Middle frontal gyrus (tissue), 1 donor: ENCODE measurements around the gene DCUN1D3.

Experiments
- DNase-seq: peaks from one replicate; pipeline ENCODE4 v3.0.0-alpha.2; 2015; ENCODE audit warnings: low spot score; ENCODE audit errors: extremely low spot score

DCUN1D3 gene

DNA sequence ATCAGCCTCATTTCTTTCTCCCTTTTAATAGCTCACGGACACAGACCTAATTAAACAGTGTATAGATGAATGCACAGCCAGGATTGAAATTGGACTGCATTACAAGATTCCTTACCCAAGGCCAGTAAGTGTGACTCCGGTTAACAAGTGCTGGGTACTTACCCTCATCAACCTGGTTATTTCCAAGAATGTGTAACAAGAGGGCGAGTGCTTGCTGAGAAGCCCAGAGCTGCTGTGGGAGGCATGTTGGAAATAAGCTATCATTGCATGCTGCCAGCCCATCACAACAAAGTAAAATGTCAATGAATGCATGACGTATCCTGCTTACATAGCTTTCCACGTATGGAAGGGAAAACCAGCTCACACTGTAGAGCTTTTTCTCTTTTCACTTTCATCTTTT lies 19.9 kb upstream of the DCUN1D3 start:
- no peak for DNase-seq

DNA sequence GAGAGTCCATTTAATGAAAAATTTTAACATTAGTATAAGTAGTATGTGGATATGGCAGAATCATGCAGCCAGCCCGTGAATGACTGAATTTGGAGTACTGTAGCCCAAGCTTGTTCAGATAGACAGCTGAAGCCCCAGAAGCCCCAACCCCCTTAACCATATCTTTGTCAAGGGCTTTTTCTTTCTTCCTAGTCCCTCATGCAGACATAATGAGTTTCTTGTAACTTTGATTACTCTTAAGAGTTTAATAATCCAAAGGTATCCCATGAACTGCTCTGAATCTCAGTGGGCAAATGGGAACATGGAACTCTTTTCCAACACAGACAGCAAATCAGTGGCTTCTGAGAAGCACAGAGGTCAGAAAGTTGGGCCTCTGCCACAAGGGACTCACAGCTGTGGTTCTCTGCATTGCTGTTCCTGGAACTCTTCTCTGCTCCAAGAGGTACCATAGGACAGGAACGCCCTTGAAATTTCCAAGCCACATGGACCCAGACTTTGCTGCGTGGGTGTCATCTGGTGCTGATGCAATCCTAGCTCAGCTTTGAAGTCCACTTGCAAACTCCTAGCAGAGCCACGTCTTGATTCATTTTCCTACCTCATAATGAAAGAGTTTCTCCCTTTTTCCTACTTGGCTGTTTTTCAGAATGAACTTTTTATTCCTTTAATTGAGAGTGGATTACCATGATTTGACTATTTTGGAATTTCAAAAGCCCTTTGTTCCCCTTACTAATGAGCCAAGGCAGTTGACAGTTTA lies 18.5 kb upstream of the DCUN1D3 start:
- no peak for DNase-seq

DNA sequence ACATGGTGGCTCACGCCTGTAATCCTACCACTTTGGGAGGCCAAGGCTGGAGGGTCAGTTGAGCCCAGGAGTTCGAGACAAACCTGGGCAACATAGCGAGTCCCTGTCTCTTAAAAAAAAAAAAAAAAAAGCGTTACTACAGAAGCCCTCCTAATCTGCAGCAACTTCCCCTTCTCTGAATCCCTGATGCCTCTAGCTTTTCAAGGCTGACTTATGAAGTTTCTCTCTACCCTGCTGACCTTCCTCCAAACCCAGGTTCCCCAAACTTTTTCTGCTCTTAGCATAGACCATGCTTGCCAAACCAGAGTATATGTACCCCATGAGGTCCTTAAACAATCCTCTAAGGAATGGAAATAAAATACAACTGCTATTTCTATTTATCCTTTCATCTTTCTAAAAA lies 16.8 kb upstream of the DCUN1D3 start:
- DNase-seq, result no peak

DNA sequence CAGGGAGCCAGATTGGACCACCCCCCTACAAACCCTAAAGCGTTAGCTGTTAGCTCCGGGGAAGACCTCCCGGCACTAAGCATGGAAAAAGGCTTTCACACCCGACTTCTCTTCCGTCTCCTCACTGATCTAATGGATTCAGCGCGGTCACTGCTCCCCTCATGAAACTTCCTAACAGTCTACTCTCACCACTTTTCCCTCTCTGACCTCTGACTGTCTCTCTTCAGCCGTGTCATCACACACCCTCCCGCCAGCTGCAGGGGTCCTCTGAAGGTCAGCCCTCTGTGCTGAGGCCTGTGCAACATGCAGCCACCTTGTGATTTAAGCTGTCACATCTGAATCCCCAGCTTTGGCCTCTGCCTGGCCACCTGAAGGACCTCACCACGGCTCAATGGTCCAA lies 16.1 kb upstream of the DCUN1D3 start:
- DNase-seq, result no peak

DNA sequence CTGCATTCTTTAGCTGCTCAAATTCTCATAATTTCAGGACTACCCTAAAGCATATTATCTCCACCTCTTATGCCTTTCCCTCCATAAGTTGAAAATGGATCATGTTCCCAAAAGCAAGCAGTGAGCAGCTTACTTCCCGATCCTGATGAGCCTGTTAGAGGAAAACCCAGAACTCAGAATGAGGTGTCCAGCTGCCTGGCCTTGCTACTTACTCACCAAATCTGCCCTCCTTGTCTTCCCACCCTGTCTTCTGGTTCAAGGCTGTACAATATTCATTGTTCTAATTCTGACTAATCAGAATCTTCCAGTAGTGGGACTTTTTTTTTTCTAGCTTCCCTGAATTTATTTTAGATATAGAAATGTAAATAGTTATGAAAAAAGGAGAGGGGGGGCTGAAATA lies 11.2 kb upstream of the DCUN1D3 start:
- no peak for DNase-seq

DNA sequence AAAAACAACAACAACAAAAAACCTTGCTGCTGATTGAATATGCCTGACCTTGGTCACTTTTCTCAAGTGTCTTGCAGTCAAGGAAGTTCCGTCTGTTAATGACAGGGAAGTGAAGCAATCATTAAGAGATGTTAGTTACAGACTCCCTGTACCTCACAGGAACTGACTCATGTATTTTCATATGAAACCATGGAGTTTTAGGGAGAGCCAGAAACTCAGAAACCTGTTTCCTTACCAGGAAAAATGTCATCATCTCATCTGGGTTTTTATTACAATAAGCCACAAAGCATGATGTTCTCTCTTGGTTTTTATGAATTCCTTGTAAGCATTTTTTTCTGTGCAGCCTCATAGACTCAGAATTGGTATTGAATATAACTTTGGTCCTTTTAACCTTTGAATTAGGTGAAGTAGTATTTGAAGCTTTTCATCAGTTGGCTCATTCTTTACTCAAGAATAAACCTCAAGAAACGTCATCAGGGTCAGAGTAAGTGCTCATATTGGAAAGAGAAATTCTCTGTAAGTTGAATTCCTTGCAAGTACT lies 10.7 kb upstream of the DCUN1D3 start:
- DNase-seq, result no peak

DNA sequence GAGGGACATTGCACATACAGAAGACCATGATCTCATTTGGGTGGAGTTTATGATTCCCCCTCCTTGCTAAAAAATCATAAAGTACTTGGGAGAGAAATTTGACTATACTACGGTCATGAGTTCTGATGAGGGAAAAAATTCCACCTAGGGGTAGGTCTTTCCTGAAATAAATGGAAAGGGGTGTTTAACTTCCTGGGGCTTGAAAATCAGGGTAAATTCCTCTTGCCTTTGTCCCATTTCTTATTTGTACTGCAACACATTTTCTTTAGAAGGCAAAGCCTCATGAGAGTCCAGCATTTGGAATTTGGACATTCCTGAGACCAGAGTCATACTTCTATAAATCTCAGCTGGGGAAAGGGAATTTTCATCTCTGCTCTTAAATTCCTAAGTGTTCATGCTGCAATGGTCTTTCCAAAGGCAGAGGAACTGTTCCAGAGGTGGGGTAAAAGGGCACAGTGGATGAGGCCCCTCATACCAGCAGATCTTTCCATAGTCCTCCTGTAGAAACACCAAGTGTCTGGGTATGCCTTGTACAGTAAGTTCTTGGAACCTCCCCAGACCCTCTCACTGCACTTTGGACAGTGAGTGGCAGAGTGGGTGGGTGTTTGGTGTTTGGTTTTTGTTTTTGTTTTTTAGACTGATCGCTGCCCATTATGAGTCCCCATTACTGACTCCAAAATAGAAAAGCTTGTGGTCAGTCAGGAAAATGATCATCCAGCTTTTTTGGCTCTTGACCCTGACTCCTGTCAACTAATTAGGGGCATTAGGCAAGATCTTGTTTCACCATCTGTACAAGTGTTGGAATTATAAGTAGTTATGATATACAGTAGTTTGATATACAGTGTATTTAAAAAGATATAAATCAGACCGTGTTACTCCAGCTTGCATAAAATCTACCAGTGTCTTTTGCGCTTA lies 6.4 kb upstream of the DCUN1D3 start:
- no peak for DNase-seq

DNA sequence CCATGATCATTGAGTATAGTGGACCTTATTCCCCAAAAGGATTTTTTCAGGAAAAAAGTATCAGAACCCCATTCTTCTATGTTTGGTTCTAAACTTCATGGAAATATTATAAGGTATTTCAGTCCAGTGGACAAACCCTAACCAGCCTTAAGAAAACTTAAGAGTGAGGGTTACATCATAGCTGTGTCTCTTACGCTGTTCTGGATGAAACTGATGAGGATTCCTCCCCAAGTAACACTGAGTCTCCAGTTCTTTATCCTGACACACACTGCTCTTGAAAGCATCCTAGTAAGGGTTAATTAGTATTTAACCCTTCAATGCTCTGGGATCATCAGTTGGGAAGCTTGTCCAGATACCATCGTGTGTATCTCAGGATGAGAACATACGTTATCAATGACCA lies 5.4 kb upstream of the DCUN1D3 start:
- no peak for DNase-seq

DNA sequence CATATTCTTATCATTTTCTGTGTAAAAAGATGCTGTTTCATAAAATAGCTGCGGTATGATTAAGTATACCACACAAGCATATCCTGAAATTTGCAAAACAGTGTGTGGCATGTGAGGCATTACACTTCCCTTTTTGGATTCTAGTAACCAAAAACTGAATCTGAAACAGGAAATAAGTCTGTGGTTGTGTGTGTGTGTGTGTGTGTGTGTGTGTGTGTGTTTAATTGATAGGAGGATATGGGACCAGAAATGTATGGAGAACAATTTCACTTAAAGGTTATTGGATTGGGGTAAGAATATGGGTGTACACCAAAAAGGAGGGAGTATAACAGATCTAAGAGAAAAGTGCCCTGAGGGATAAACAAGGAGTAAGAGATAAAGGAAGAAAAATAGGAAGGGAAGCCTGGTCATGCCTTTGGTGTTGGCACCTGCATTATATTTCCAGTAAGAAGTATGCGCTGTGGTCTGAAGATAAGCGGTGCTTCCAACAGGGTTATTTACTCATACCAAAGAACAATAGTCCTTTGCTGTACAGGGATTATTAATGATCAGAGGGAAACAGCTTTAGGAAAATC lies 4.4 kb upstream of the DCUN1D3 start:
- no peak for DNase-seq

DNA sequence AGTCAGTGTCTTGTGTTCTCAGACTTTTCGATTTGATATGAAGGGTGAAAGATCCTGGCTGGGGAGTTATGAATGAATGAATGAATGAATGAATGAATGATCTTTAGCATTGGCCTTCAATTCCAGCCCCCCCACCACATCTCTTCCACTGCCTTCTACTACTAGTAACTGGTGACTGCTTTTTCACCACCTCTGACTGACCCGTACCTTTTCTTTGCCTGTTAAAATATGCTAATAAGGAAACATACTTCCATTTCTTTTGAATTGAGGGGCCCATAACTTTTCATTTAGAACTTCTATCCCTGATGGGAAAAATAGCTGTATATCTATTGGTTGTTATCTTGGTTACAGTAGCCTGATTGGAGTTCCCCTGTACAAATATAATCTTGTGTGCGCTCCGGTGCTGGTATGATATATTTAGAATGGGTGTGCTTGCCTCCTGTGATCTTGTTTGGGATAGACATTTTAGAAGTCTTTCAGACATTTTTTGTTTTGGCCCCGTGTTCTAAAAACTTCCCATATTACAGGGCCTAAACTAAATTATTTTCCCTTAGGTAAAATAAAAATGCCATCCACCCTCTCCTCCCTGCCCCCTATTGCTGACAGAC lies 3.8 kb upstream of the DCUN1D3 start:
- DNase-seq, result no peak

DNA sequence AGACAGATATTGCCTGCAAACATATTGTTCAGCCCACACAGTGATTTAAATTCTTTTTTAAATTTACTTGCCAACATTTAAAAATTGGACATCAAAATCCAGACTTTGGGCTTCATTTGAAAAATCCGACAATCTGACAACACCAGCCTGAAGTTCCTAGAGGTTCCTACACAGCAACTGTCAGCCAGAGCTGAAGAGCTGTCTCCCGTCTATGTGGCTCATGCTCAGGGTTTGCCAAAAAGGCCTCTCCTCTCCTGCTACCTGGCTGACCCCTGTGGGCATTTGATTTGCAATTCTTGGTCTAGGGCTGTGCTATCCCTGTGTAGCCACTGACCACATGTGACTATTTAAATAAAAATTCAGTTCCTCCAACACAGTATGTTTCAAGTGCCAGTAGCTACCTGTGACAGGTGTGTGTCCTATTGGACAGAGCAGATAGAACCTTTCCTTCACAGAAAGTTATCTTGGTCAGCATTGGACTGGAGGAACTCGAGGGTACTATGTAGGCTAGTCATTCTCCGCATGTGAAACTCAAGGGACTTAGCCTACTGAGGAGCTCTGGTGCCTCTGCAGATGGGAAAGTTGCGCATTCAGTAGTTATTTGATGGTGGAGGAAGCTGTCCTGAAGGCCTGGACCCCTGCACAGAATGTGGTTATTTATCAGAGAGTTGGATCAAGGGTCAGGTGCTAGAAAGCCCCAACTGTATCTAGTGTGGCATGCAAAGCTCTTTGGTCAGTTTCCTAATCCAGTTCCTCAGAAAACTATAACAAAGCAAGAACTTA lies 3.1 kb upstream of the DCUN1D3 start:
- DNase-seq, result no peak

DNA sequence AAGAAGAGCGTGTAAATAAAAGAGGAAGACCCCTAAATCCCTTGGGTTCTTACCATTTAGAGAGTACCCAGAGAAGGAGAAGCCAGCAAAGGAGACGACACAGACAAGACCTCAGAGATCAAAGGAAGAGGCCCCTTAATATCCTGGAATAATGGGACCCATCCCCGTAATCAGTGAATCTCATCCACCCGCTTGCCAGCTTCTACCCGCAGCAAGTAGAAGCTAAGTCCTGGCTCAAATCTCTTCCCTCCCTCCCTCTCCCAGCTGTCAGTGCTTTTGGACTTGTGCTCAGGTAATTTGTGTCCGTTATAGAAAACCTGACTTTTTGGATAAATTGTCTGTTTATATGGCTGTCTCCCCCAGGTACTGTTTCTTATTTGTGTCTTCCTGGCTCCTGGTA lies 2.3 kb upstream of the DCUN1D3 start:
- no peak for DNase-seq

DNA sequence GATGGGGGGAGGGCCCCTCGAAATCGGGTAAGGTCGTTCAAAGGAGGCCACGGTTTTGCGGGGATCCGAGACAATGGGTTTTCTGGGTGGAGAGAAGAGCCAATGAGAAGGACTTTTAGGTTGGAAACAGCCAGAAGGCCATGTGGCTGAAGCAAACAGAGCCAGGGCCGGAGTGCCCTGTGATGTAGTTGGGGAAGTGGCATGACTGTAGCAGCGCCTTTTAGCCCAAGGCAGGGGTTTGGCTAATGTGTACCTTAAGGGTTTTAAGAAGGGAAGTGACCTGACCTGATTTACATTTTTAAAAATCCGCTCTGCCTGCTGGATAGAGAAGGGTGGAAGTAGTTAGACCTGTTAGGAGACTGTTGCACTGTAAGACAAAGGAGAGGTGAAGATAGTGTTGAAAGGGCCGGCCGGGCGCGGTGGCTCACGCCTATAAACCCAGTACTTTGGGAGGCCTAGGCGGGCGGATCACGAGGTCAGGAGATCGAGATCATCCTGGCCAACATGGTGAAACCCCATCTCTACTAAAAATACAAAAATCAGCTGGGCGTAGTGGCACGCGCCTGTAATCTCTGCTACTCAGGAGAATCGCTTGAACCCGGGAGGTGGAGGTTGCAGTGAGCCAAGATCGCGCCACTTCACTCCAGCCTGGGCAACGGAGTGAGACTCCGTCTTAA lies 1.4 kb upstream of the DCUN1D3 start:
- no peak for DNase-seq

DNA sequence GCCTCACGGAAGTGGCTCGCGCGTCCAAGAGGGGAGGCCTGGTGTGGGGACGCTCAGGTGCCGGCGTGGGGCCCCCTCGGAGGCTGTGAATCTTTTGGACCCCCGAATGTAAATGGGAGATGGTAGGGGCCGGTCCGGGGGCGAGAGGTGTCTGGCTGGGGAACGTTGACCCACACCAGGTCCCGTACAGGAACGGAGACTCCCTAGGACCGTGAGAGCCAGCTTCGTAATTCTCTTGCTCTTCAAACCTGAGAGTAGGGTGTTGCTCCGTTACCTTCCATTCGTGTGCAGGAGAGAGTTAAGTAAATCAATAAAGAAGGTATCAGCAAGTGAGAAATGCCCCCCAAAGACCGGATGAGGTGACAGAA lies 894 bp upstream of the DCUN1D3 start:
- DNase-seq, result no peak

DNA sequence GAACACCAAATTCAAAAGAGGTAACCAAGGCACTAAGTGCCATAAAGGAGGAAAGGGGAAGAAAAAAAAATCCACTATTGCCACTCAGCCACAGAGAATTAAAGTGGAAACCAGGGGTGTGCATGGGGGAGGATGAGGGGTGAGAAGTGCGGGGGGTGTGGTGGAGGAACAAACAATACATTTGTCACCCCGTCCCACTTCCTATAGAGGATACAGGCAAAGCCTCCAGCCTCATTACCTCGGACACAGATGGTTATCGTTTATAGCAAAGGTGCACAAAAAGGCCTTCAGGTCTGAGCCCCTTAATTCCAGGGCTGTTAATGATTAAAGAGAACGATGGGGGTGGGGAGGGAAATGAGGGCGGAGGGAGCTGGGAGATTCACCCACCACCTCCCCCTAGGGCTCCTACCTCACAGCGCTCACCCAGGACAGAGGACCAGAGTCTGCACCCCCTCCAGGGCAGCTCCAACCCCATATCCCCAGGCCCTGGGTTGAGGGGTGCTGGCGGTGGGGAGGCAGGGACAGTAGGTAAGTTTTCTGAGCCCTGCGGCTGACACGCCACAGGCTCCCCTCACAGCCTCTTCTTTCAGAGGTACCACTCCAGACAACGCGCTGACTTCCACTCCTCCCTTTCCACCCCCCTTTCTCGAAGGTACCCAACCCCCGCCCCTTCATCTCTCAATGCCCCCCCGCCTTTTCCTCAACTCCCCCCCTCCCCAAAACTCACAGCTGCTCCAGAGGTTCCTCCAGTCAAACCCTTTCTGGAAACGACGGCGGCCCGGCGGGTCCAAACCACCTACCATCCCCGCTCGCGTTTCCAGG lies 470 bp downstream of the DCUN1D3 start:
- no peak for DNase-seq

DNA sequence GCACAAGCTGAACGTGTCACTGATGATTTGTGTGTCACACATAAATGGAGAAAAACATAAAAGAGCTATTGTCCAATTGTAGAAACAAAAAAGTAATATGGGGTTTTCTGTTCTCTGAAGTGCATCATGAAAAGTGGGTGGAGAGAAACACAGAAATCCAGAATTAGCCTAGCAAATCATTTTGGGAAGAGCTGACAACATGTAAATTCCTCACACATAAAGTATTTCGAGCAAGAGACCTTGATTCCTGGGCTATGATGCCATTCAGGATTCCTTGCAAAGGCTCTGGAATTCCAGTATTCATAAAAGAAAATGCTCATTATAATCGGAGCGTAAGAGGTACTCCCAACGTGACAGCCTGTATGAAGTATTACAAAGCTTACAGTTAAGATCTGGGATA lies 1.1 kb downstream of the DCUN1D3 start:
- no peak for DNase-seq

DNA sequence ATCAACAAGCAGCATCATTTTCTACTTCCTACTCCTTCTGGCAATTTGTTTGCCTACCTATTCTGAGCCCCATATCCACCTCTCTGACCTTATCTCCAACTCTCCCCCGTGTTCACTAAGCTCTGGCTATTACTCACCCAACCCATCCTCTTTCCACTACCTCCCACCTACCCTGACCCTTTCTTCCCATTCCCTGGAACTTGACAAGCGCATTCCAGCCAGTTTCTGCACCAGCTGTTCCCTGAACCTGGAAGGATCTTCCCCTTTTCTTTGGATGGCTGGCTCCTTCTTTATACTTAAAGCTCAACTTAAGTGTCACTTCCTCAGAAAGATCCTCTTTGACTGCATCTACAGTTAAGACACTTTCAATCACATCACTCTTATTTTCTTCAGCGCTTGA lies 2.2 kb downstream of the DCUN1D3 start:
- no peak for DNase-seq

DNA sequence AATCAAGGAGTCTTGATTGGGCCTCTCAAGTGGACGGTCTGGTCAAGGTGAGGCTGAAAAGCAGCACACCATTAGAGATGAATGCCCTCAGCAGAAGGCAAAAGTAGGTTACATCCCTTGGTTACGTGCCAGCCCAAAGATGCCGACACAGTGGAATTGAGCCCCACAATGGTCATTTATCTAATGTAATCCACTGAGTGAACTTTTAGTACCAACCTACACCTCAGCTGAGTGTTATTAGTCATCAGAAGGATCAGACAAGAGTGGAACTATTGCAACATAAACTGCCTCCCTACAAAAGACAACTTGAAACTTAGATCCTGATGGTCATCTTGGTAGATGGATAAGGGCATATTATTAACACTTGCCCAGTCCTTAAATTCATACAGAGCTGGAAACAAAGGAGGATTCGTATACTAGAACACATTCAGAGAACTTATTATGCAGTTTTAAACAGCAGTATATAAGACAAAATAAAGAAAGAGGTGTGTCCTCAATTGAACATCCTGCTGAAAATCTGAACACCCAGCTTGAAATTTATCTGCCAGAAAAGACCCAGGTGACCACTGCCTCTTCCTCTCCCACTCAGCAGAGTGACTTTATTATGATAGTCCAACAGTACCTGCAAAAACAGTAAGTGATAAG lies 2.8 kb downstream of the DCUN1D3 start:
- no peak for DNase-seq

DNA sequence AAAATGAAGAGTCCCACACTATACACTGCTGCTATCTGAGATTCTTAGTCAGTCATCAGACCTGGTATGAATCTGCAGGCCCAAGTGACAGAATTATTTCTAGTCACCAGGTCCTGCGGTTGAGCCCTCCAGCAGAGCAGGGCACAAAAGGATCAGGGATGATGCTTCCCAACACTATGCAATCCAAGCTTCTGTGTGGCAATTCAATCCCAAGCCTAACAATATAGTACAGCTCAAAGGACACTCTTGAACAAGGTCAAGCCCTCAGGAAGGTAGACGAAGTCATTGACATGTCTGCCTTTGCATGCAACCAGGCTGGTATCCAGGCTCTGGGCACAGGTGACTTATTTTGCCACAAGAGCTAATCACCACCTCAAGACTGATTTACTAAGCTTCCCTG lies 5.8 kb downstream of the DCUN1D3 start:
- no peak for DNase-seq
